Karpas-422 (cell line): Measurements from ENCODE around the gene NFAT5. TPM values are rescaled to one million over a fixed set of nuclear protein-coding genes. Genes with fewer than 3 reads are reported as not detected.

Experiments
- DNase-seq: peaks from one replicate; pipeline ENCODE4 v3.0.0-alpha.2; 2015
- H2AFZ ChIP-seq: fragments of 200-600 bp; sonication (generic); 2 replicates; pipeline ENCODE4 v1.6.1; 2014; ENCODE audit warnings: antibody characterized with exemption, low read length, mixed read lengths
- H3K27ac ChIP-seq: fragments of 200-600 bp; sonication (generic); 2 replicates; pipeline ENCODE4 v1.5.1; 2014; ENCODE audit warnings: mild to moderate bottlenecking, low read length, moderate library complexity
- H3K27me3 ChIP-seq: fragments of 200-600 bp; sonication (generic); 2 replicates; pipeline ENCODE4 v1.6.1; 2014; ENCODE audit warnings: low read length, mixed read lengths
- H3K36me3 ChIP-seq: fragments of 200-600 bp; sonication (generic); 2 replicates; pipeline ENCODE4 v1.6.1; 2014; ENCODE audit warnings: low read length, mixed read lengths; ENCODE audit not compliant: insufficient read depth
- H3K4me1 ChIP-seq: fragments of 200-600 bp; sonication (generic); 2 replicates; pipeline ENCODE4 v1.6.1; 2014; ENCODE audit warnings: mild to moderate bottlenecking, low read length, mixed read lengths
- H3K4me2 ChIP-seq: fragments of 200-600 bp; sonication (generic); 2 replicates; pipeline ENCODE4 v1.6.1; 2014; ENCODE audit warnings: low read length, low read depth, mild to moderate bottlenecking; ENCODE audit not compliant: poor library complexity, severe bottlenecking
- H3K4me3 ChIP-seq: fragments of 200-600 bp; sonication (generic); 2 replicates; pipeline ENCODE4 v1.5.1; 2014; ENCODE audit warnings: mild to moderate bottlenecking, antibody characterized with exemption, low read length, mixed read lengths
- H3K79me2 ChIP-seq: fragments of 200-600 bp; sonication (generic); 2 replicates; pipeline ENCODE4 v1.6.1; 2014; ENCODE audit warnings: mild to moderate bottlenecking, low read length, mixed read lengths
- H3K9ac ChIP-seq: fragments of 200-600 bp; sonication (generic); 2 replicates; pipeline ENCODE4 v1.6.0; 2014; ENCODE audit warnings: low read length
- H3K9me2 ChIP-seq: fragments of 200-600 bp; sonication (generic), shearing (Covaris generic); replicated peaks from 2 replicates; pipeline ENCODE4 v1.6.0; 2014; ENCODE audit warnings: mild to moderate bottlenecking, low read length, moderate library complexity; ENCODE audit not compliant: insufficient read depth
- H3K9me3 ChIP-seq: fragments of 300-700, 200-600 bp; sonication (generic); 2 replicates; pipeline ENCODE4 v1.6.1; 2014; ENCODE audit warnings: low read length, mixed read lengths
- H4K20me1 ChIP-seq: fragments of 200-600 bp; sonication (generic); 2 replicates; pipeline ENCODE4 v1.6.1; 2014; ENCODE audit warnings: mild to moderate bottlenecking, antibody characterized with exemption, low read length, low read depth; ENCODE audit not compliant: insufficient read depth
- total RNA-seq: library from RNA; depleted of rRNA; stranded (reverse); fragments of >200 nt; shearing (Covaris generic); gene quantifications from 2 replicates; pipeline ENCODE4 v1.2.3, GENCODE V29; 2014; ENCODE audit warnings: low replicate concordance

The NFAT5 gene
- total RNA-seq, 1 experiment from 2014 or later = 41.6 TPM

- Histone ChIP-seq H3K4me2 (no peak overlapping the region), H3K9ac (no peak overlapping the region), H3K4me3 (no peak overlapping the region), H2AFZ (no peak overlapping the region), H3K9me2 (no peaks in the 10 kb centered on the region), H3K4me1 (peaks cover 13% of the 10 kb centered on the region), H3K79me2 (no peaks in the 10 kb centered on the region), H3K36me3 (no peaks in the 10 kb centered on the region), H3K9me3 (no peaks in the 10 kb centered on the region; the same call in 1 of the 2 replicates), H3K27me3 (no peaks in the 10 kb centered on the region), H3K27ac (no peak overlapping the region), H4K20me1 (no peaks in the 10 kb centered on the region)
- DNase-seq = no peak
Observed at GRCh38 chr16:69526831-69527655, 38.7 kb upstream of the NFAT5 start.

GRCh38 chr16:69531988-69532387, 33.8 kb upstream of the NFAT5 start:
- Histone ChIP-seq H4K20me1 (no peaks in the 10 kb centered on the region), H3K4me2 (peak overlapping the region; percentile 68), H3K79me2 (no peaks in the 10 kb centered on the region), H3K9ac (no peak overlapping the region), H3K27me3 (no peaks in the 10 kb centered on the region; the same call in 1 of the 2 replicates), H3K27ac (no peak overlapping the region), H3K9me2 (no peaks in the 10 kb centered on the region), H3K4me1 (peaks cover 30% of the 10 kb centered on the region), H3K36me3 (no peaks in the 10 kb centered on the region), H2AFZ (no peak overlapping the region), H3K4me3 (no peak overlapping the region), H3K9me3 (no peaks in the 10 kb centered on the region)
- no peak for DNase-seq

DNA sequence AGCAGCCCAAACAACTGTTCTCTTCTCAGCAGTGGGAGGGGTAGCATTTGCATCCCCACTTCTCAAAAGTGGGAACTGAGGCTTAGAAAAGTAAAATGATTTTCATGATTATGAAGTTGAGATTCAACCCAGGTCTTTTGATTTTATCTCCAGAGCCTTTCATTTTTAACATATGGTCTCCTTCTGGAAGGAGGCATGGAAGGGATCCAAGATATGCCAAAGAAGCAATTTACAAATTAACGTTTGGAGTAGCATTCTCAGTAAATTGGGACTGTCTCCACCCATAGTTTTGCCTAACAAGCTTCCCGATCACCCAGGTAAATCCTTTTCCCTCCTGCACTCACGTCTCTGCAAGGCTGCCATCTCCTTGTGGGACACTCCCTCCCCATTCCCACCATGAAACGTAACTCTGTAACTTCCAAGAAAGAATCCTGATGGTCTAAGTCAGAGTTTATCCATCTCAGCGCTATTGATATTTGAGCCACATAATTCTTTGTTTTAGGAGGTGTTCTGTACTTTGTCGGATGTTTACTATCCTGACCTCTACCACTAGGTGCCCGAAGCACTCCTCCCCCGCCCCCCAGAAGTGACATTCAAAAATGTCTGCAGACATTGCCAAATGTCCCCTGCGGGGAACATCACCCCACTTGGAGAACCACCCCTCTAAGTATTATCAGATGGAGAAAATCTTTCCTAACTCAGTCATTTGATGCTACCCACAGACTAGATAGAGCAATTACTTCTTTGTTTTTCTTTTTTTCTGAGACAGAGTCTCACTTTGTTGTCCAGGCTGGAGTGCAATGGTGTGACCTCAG, 32.9 kb upstream of the NFAT5 start:
- no peaks in the 10 kb centered on the region for H3K36me3 ChIP-seq
- no peaks in the 10 kb centered on the region for H4K20me1 ChIP-seq
- H3K79me2 ChIP-seq = no peaks in the 10 kb centered on the region
- peaks cover 38% of the 10 kb centered on the region for H3K4me1 ChIP-seq
- H3K9me3 ChIP-seq = no peaks in the 10 kb centered on the region
- H3K27ac ChIP-seq = no peak overlapping the region
- DNase-seq = no peak
- peak overlapping the region; percentile 68 for H3K4me2 ChIP-seq
- no peaks in the 10 kb centered on the region; the same call in 1 of the 2 replicates for H3K27me3 ChIP-seq
- H3K4me3 ChIP-seq = peak overlapping the region; percentile 27; the same call in 1 of the 2 replicates
- no peak overlapping the region for H3K9ac ChIP-seq
- H2AFZ ChIP-seq = 0 out of 2 replicates have a peak overlapping the region, but pooled peaks have one; percentile 2
- H3K9me2 ChIP-seq = no peaks in the 10 kb centered on the region

GRCh38 chr16:69534720-69535119, 31.0 kb upstream of the NFAT5 start:
- Histone ChIP-seq H2AFZ (no peak overlapping the region), H3K36me3 (no peaks in the 10 kb centered on the region), H3K9me3 (no peaks in the 10 kb centered on the region), H3K9me2 (no peaks in the 10 kb centered on the region), H3K4me2 (no peak overlapping the region), H3K9ac (no peak overlapping the region), H3K4me1 (peaks cover 57% of the 10 kb centered on the region), H3K4me3 (no peak overlapping the region), H3K27me3 (no peaks in the 10 kb centered on the region; the same call in 1 of the 2 replicates), H3K79me2 (no peaks in the 10 kb centered on the region), H3K27ac (no peak overlapping the region), H4K20me1 (no peaks in the 10 kb centered on the region)
- no peak for DNase-seq

DNA sequence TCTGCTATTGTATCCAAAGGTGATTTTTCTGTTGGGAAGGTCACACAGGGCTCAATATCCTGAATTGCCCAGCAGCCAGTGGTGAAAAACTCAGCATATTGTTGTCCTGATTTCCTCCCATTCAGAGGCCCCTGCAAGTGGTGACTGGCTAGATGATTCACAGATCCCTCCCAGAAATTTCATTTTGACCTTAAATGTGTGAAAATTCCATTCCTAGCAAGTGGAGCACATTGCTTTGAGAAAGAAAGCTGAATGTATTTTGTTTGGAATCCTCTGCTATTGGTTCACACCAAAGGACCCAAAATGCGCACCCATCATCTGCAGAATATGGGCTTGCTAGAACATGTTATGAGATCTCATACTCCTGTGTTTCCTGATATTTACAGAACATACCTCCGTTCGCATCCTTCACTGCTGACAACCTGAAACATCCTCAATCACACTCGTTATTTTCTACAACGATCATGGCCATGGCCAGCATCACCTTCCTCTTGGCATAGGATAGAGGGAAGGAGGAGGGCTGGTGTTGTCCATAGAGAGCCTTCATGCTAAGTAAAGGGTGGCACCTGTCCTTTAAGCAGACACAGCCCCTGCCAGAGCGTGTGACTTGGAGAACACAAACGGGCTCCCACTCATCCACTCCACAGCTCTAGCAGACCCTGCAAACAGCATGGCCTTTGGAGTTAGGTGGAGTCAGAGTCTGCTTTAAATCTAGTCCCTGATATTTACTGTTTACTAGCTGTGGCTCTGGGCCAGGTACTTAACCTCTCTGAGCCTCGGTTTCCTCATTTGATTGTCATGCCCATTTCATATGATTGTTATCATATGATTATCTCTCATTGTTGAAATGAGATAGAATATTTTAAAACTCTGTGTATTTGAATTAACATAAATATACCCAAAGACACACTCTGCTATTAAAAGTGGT, 30.4 kb upstream of the NFAT5 start:
- no peak overlapping the region for H3K4me3 ChIP-seq
- peaks cover 63% of the 10 kb centered on the region for H3K4me1 ChIP-seq
- H3K27me3 ChIP-seq = no peaks in the 10 kb centered on the region; the same call in 1 of the 2 replicates
- no peaks in the 10 kb centered on the region for H3K36me3 ChIP-seq
- H2AFZ ChIP-seq = no peak overlapping the region
- no peak overlapping the region for H3K9ac ChIP-seq
- no peaks in the 10 kb centered on the region for H3K79me2 ChIP-seq
- DNase-seq = peak; percentile 27
- no peak overlapping the region for H3K27ac ChIP-seq
- H3K4me2 ChIP-seq = no peak overlapping the region
- H3K9me2 ChIP-seq = no peaks in the 10 kb centered on the region
- H4K20me1 ChIP-seq = no peaks in the 10 kb centered on the region
- H3K9me3 ChIP-seq = no peaks in the 10 kb centered on the region

- Histone ChIP-seq H3K27me3 (no peaks in the 10 kb centered on the region; the same call in 1 of the 2 replicates), H3K9me3 (no peaks in the 10 kb centered on the region)
- DNase-seq = peak; percentile 34
Observed at GRCh38 chr16:69537706-69538080, 28.1 kb upstream of the NFAT5 start.

DNA sequence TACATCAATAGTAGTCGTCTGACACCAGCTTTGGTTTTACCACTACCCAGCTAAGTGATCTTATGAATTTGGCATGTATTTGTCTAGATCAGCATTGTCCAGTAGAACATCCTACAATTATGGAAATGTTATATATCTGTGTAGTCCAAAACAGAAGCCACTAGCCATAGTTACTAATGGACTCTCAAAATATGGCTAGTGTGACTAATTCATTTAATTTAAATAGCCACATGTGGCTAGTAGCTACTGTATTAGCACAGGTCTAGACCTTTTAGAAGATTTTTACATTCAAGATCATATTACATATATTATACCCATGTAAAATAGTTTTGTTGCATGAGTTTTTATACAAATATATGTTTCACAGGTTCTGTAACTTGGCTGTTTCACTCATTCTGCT, 27.0 kb upstream of the NFAT5 start:
- H3K36me3 ChIP-seq = no peaks in the 10 kb centered on the region
- peak overlapping the region; percentile 45 for H3K4me2 ChIP-seq
- no peaks in the 10 kb centered on the region for H3K9me3 ChIP-seq
- peaks cover 48% of the 10 kb centered on the region for H3K4me1 ChIP-seq
- no peaks in the 10 kb centered on the region for H3K79me2 ChIP-seq
- no peak overlapping the region for H3K9ac ChIP-seq
- no peaks in the 10 kb centered on the region for H3K9me2 ChIP-seq
- no peaks in the 10 kb centered on the region for H4K20me1 ChIP-seq
- peak; percentile 59 for DNase-seq
- no peak overlapping the region for H3K4me3 ChIP-seq
- no peak overlapping the region for H2AFZ ChIP-seq
- H3K27me3 ChIP-seq = no peaks in the 10 kb centered on the region; the same call in 1 of the 2 replicates
- H3K27ac ChIP-seq = no peak overlapping the region; the same call in 1 of the 2 replicates

More at GRCh38 chr16:69537706-69538080, 28.1 kb upstream of the NFAT5 start:
- no peaks in the 10 kb centered on the region for H3K79me2 ChIP-seq
- peaks cover 51% of the 10 kb centered on the region for H3K4me1 ChIP-seq
- no peak overlapping the region for H3K9ac ChIP-seq
- peak overlapping the region; percentile 61 for H3K4me2 ChIP-seq
- H3K4me3 ChIP-seq = peak overlapping the region; percentile 6; the same call in 1 of the 2 replicates
- H3K36me3 ChIP-seq = no peaks in the 10 kb centered on the region
- H3K27ac ChIP-seq = no peak overlapping the region
- H2AFZ ChIP-seq = 0 out of 2 replicates have a peak overlapping the region, but pooled peaks have one; percentile 52
- H4K20me1 ChIP-seq = no peaks in the 10 kb centered on the region
- no peaks in the 10 kb centered on the region for H3K9me2 ChIP-seq
